Cardiac septum (tissue), 1 donor: ENCODE data around the gene NOL4L. TPM values are rescaled to one million over a fixed set of nuclear protein-coding genes. Genes with fewer than 3 reads are reported as not detected.
"Not testable (repeated sequence)": the region's sequence is repeated elsewhere in the genome, so short reads cannot be mapped to it uniquely, and the experiment has no call there.

Experiments
- DNase-seq: peaks from one replicate; pipeline ENCODE4 v3.0.0-alpha.2; 2020; ENCODE audit warnings: low spot score
- intact Hi-C: fragments of 100-400 bp; cut with DNase I; formaldehyde crosslinking; loops from one replicate; pipeline ENCODE4 v1.14.0; 2022
- total RNA-seq: library from RNA; stranded (reverse); fragmentation: NEBNext Ultra II Directional; extraction: Animal tissue kit (Norgen Biotek cat#: 25700); gene quantifications from one replicate; pipeline ENCODE4 v1.2.1, GENCODE V29; 2021
- donor health status: DM: no; HTN: no; CAD: no.

NOL4L gene
- total RNA-seq, 1 donor from 2014 or later, result 10.4 TPM

DNA sequence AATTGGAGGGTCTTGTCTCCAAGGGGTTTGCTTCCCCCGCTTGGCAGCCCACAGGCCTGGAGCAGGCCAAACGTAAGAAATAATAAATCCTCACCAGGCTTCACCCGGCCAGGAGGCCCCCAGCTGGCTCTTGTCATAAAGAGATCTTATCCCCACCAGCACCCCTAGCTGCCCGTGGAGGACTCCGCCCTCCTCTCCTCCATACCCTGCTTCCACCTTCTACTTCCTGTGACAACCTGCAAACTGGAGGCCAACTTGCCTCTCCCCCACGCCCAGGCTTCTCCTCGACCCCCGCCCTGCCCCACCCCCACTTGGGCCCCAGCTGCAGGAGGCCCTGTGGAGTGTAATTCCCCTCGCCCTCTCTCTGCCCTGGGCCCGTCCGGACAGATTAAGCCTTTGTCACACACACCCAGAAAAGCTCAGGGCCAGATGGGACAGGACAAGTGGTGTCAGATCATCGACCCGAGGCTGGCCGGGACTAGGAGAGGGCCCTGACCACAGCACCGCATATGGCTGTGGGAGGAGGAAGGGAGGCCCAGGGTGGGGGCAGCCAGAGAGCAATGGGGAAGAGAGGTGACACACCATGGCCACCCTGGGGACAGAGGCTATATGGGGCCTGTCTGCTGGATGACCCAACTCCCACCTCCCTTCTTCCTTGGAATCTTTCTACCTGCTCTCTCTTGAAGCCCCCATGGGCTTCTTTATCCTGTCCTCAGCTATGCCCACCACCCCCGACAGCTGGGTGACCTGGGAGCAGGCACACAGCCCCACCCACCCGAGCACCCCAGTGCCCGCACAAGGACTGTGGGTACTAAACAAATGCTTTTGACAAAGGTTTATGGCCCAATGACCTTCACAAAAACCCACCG lies 3.9 kb downstream of the NOL4L start:
- intact Hi-C loops, result loop anchor here (5.0 kb wide), 1 partner anchor 54 kb away; no protein-coding TSS in a partner anchor
- no peak for DNase-seq

DNA sequence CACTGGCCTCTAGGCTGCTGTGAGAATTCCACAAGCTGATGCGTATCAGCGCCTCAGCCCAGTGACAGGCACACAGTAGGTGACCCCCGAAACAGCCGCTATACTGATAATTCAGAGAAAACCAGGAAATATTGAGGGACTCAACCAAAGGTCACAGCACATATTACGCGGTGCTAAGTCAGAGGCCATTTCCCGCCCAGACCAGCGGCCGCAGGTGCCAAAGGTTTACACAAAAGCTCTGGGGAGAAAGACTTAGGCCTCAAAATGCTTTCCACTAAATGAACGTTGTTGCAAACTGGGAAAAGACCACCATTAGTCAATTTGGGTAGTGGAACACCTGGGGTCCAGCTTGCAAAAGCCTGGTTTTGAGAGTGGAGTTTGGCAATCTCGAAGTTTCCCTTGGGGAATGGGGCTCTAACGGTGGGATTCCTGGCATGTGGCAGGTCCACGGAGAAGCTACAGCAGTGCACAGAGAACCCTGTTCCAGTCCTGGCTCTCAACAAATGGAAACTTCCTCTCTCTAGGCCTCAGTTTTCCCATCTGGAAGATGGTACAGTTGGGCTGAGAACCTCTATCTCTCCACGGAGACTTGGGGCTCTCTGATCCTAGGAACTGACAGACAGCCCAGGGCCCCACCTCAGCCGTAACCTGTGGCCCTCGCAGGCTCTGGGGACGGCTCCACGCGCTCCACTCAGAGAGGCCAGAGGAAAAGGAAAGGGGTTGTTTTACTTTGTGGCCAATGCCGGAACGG lies 4.7 kb downstream of the NOL4L start:
- no peak for DNase-seq
- intact Hi-C loops, result loop anchor here (5.0 kb wide), 1 partner anchor 53 kb away; no protein-coding TSS in a partner anchor

DNA sequence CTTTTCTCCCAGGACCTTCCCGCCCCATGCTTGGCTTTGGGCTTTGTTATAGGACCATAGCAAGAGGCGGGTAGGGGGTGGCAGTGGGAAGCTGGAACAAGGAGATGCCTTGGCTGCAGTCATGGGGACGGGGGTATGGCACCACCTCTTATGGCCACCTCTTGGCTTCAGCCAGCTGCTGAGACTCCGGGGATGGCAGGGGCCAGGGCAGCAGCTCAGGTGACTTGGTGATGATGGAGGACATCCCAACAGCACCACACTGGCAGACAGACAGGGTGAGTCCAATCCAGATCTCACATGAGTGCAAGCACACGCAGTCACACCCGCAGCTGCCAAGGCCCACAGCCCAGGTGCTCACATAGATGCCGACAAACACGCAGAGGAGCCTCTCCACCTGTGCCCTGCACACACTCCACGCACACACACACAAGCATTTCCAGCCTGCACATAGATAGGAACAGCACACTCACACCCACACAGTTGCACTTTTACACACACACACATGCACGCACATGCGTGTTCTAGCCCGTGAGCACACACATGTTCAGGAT lies 6.2 kb downstream of the NOL4L start:
- intact Hi-C loops, result no loop called here
- no peak for DNase-seq

DNA sequence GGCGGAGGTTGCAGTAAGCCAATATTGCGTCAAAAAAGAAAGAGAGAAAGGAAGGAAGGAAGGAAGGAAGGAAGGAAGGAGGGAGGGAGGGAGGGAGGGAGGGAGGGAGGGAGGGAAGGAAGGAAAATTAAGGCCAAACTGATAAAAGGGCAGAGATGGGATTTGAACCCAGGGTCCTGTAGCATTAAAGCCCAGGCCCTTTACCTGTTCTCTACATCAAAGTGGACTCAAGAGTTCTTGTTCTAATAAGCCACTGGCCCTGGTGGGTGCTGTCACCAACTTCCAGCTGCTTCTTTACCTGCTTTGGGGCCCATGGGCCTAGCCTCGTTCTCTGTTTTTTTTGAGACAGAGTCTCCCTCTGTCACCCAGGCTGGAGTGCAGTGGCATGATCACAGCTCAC lies 7.1 kb downstream of the NOL4L start:
- intact Hi-C loops, DNase-seq: not testable (repeated sequence)

DNA sequence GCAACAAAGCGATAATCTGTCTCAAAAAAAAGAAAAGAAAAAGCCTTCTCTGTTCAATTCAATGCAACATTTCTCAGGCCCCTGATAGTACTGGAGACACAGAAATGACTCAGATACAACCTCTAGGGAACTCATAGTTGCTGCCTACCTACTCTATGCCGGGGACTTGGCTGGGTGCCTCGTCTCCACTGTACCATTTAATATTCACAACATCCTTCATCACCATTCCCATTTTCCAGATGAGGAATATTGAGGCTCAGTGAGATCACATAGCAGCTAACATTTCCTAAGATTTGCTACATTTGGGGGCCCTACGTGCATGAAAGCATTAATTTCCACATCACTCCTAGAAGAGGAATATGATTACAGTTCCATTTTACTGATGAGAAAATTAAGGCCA lies 7.5 kb downstream of the NOL4L start:
- intact Hi-C loops, result no loop called here
- DNase-seq, result no peak

DNA sequence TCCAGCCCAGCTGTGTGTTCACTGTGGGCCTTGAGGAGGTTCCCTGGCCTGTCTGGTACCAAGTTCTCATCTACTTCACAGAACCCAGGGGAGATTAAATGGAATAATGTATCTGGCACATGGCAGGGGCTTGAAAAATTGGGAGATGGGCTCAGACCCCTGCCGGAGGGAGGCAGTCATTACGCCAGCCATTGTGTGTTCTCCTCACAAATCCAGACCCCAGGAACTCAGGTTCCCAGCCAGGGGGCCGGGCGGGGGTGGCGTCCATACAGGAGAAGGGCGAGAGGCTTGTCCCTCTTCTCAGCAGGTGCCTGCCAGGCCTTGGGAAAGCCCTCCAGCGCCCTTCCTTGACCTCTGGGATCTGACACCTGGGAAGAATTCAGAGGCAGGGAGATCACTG lies 8.1 kb downstream of the NOL4L start:
- DNase-seq, result no peak
- intact Hi-C loops, result no loop called here

DNA sequence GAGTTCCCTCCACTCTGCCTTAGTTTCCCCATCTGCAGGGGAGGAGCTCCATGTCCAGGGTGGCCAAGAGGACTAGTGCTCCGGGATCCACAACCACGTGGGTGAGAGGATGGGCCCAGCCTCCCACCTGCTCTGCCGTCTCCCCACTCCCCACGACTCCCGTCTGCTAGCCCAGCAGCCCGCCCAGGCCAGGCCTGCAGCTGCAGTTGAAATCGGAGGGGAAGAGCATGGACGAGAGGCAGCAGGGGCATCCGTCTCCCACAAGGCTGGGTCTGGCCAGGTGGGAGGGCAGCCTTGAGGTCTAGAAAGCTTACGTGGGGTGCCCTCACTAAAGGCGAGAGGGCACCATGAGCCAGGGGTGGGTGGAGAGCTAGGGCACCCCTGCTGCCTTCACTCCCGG lies 8.6 kb downstream of the NOL4L start:
- DNase-seq, result no peak
- intact Hi-C loops, result no loop called here

DNA sequence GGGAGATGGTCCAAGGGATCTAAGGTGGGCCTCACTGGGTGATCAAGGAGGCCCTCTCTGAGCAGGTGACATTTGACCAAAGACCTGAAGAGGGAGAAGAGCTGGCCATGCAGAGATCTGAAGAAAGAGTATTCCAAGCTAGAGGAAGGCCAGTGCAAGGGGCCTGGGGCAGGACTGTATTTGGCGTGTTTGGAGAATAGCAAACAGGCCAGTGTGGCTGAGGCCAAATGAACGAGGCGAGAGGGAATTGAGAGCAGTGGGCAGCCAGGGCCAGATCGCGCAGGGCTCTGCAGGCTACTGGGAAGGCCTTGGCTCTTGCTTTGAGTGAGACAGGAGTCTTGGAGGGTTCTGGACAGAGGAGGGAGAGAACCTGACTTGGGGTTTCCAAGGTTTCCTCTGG lies 9.3 kb downstream of the NOL4L start:
- intact Hi-C loops, result no loop called here
- no peak for DNase-seq

DNA sequence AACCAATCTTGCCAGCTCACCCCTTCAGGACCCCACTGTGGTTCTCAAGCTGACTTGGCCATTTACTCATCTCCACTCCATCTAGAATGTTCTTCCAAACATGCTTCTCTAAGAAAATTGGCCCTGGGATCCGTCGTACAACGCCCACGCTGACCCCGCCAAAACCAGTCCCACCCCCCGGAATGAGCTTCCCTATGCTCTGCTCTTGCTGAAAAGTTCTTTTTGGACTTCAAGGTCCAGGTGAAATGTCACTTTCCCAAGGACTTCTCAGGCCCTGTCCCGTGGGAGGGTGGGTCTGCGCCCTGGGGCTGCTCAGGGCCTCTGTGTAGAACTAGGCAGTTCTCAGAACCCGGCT lies 9.9 kb downstream of the NOL4L start:
- intact Hi-C loops, result no loop called here
- DNase-seq, result no peak

DNA sequence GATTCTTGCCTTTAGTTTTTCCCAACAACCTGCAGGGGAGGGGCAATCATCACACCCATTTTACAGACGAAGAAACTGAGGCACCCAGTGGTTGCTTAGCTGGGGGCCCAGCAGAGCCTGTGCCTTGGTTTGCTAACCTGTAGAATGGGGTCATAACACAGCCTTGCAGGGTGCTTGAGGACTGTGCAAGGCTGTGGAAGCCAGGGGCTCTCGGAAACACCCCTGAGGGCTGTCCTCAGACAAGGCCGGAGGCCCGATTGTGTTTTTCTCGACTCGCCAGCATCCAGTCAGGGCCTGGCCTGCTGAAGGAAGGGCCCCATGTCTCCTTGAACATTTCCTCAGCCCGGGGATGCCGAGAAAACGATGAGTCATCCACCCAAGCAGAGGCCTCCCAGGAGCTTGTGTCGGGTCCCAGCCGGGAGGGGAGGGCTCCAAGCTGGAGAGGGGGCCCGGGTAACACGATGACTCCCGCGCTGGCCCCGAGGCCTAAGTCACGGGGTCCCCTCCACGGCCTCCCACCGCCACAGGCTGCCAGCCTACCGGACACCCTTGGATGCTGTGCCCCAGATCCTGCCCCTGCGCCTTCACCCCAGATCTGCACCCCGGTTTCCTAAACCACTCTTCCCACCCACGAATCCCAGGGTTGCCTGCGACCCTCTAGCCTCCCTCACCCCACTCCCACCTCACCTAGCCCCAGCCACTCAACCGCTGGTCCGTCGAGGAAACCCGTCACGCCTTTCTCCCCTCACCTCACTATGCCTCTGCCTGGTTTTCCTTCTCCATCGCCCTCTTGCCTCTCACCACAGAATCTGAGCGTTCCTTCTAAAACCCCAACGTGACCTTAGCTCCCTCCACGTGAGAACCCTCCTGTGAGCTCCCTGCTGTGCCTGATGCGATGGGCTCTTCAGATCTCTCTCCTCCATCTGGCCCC lies 10.6 kb downstream of the NOL4L start:
- no peak for DNase-seq
- intact Hi-C loops, result no loop called here

DNA sequence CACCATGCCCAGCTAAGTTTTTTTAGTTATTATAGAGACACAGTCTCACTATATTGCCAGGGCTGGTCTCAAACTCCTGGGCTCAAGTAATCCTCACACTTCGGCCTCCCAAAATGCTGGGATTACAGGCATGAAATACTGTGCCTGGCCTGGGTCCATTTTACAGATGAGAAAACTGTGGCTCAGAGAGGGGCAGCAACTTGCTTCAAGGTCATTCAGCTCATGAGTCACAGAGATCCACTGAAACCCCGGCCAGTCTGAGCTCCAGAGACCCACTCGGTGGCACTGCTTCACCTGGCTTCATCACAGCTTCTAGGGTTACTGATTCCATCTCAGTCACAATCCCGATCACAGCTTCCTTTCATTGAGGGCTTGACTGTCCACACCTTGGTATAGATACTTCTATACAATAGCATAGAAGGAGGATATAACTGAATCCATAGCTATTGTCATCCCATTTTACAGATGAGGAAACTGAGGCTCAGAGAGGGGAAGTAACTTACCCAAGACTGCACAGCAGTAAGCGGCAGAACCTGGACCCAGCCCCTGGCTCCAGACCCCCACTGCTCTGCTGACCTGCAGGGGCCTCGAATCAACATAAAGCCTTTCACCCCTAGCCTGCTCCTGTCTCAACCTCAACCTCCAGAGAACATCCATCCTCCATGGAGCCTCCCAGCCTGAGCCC lies 11.8 kb downstream of the NOL4L start:
- DNase-seq, result no peak
- intact Hi-C loops, result no loop called here

DNA sequence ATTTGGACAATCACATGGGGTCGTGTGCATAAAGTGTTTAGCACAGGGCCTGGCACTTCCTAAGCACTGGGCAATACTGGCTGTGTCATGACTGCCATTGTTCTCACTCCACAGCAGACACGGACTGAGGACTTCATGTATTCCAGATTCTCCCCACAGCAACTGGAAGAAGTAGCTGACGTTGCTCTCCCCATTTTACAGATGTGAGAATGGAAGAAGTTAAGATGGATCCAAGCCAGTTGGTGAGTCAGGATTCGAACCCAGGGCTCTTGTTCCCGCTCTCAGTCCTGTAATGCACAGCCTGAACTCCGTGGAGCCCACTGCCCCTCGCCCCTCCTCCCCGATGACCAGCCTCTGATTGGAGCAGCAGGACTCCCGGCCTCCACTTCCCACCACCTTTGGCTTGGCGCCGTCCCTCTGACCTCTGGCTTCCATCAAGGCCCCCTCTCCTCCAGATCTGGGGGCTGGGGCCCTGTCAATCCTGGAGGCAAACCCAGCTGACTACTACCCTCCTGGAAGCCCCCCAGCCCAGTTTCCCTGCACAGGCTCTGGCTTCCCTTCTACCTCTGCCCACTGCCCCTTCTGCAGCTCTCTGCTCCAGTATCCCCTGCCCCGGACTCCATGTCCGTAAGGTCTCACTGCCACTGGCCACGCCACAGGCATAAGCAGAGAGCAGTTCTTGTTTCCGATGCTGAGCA lies 12.7 kb downstream of the NOL4L start:
- no peak for DNase-seq
- intact Hi-C loops, result no loop called here

DNA sequence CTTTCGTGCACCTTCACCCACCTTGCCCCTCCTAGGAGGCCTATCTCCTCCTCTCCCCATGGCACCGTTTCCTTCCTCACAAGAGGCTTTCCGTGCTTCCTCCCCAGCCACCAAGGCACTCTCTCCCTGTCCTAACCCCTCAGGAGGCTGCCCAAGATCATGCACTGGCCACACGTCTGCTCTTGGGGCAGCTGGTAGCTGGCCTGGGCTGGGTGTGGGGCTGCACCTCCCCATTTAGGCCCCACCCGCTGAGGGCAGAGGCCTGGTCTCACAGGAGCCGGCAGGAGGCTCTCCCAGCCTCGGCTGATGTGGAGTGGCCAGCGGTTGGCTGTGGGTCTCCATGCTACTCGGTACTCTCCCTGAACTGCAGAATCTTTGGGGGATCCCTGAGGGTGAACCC lies 13.6 kb downstream of the NOL4L start:
- DNase-seq, result no peak
- intact Hi-C loops, result no loop called here

DNA sequence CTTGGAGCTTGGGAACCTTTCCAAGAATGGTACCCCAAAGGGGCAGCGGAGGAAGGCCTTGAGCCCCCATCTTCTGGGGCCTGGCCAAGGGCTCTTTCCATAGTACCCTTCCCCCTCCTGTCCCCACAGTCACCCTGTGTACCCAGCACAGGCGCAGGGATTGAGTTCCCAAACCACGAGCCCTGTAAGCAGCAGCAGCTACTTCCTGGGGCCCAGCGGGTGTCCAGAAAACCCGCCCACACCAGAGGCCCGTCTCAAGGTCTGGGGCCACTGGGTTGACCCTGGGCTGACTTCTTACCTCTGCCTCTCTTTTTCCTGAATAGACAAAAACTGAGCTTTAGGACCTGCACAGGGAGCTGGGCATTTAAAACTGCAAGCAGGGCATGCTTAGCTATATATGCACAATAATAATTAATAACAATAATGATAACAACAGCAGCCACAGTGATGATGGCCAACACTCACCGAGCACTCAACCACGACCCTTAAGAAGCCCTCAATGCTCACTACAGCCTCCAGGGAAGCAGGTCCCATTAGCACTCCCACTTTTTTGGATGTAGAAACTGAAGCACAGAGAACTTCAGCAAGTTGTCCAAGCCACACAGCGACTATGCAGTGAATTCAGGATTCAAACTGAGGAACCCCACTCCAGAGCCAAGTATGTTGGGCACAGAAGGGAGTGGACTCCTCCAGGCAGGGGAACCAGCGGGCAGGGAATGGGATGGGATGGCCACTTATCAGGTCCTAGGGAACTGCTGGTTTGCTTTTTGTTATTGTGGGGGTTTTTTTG lies 14.5 kb downstream of the NOL4L start:
- no peak for DNase-seq
- intact Hi-C loops, result no loop called here

DNA sequence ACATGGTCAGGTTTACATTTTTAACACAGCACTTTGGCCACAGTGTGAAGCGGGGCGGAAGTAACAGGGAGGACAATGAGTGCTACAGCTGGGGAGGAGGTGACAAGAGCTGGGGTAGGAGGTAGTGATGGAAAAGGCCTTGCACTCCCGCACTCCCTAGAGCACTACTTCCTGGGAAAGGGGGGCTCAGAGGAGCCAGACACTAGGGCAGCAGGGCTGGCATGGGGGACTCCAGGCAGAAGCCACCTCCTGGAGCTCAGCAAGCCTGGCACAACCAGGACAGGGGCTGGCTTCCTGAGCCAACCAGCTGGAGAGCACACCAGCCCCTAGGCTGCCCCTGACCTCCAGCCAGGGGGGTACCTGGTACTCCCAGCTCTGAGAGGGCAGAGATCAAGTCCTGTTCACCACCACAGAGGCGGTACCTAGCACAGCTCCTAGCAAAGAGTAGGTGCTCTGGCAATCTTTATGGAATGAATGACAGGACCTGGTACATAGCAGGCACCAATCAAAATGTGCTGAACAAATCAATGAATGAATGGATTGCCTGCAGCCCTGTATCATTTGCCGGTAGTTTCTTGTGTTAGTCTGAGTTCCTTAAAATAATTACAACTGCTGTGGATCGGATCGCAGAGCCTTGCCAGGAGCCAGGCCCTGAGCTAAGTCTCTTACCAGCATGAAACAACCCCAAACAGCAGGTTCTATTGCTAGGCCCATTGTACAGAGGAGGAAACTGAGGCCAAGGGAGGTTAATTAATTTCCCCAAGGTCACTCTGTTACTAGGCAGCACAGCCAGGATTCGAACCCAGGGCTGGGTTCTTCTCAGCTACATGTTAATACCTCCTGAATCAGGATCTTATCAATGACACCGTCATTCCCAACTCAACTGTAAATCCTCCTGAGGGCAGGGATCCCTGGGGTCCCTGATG lies 15.5 kb downstream of the NOL4L start:
- no peak for DNase-seq
- intact Hi-C loops, result no loop called here

DNA sequence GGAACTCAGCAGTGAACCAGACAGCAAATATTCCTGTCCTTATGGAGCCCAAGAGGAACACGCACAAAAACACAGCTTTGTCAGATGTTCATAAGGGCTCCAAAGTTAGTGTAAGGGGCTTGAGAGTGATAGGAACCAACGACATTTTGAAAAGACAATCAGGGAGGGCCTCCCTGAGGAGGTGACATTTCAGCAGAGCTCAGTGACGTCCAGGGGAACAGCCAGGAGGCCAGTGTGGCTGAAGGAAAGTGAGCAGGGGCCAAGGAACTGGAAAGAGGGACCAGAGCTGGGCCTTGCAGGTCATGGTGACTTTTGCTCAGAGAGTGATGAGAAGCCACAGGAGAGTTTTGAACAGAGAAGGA lies 16.1 kb downstream of the NOL4L start:
- intact Hi-C loops, result no loop called here
- DNase-seq, result no peak
